ENCODE measurements around the gene CELF1. TPM values are rescaled to one million over a fixed set of nuclear protein-coding genes. Genes with fewer than 3 reads are reported as not detected.

CELF1 gene
- total RNA-seq, 4 donors from 2014 or later: 51.2 to 138 (median 121) TPM

DNA sequence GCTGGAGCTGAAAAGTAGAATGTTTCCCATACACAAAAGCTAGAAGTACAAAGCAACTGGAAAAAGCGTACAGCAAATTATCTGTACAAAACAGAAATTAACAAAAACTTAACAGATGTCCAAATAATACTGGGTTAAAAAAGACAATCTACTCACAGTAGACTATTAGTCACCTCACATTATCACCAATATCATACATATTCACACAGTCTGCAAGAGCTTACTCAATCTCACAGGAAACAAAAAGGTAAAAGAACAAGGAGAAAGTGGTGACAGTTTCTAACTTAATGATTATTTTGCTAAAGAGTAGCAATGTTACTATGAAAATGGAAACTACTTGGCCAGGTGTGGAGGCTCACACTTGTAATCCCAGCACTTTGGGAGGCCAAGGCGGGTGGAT lies 11.9 kb downstream of the CELF1 start:
- no peak for DNase-seq
- Histone ChIP-seq H3K36me3 (no peaks in the 10 kb centered on the region), H3K4me1 (peaks cover 4 to 18% of the 10 kb centered on the region in 2 donors), H3K4me3 (no peak overlapping the region), H3K27me3 (no peaks in the 10 kb centered on the region), H3K9me3 (no peaks in the 10 kb centered on the region), H3K27ac (peak overlapping the region in 1 of 2 donors; percentile 8)
- TF ChIP-seq POLR2A (IDR thresholded peaks at IDR 0.05) (no peak), CTCF (IDR thresholded peaks at IDR 0.05) (no peak)
- intact Hi-C loops (cut with DNase I; ENCODE audit: low total_unique reads): no loop called here

GRCh38 chr11:47539681-47540039 lies 13.3 kb downstream of the CELF1 start:
- no peaks in the 10 kb centered on the region for H3K27me3 ChIP-seq
- no peaks in the 10 kb centered on the region for H3K36me3 ChIP-seq
- DNase-seq: no peak
- H3K4me1 ChIP-seq: peaks cover 6 to 20% of the 10 kb centered on the region in 2 donors
- H3K4me3 ChIP-seq: no peak overlapping the region
- H3K27ac ChIP-seq: peak overlapping the region in 1 of 2 donors; percentile 25
- TF ChIP-seq CTCF (IDR thresholded peaks at IDR 0.05) (no peak), POLR2A (IDR thresholded peaks at IDR 0.05) (no peak)
- H3K9me3 ChIP-seq: no peaks in the 10 kb centered on the region
- intact Hi-C loops (cut with DNase I; ENCODE audit: low total_unique reads): no loop called here

- no peak for DNase-seq
- H3K36me3 ChIP-seq: no peaks in the 10 kb centered on the region
- peaks cover 9 to 20% of the 10 kb centered on the region in 2 donors for H3K4me1 ChIP-seq
- no peaks in the 10 kb centered on the region for H3K27me3 ChIP-seq
- TF ChIP-seq POLR2A (IDR thresholded peaks at IDR 0.05) (no peak), CTCF (IDR thresholded peaks at IDR 0.05) (no peak)
- no peaks in the 10 kb centered on the region for H3K9me3 ChIP-seq
- intact Hi-C loops (cut with DNase I; ENCODE audit: low total_unique reads): no loop called here
- H3K27ac ChIP-seq: peak overlapping the region in 1 of 2 donors; percentile 25
- H3K4me3 ChIP-seq: no peak overlapping the region
These were observed 14.0 kb downstream of the CELF1 start for GRCh38 chr11:47538741-47539565.

DNA sequence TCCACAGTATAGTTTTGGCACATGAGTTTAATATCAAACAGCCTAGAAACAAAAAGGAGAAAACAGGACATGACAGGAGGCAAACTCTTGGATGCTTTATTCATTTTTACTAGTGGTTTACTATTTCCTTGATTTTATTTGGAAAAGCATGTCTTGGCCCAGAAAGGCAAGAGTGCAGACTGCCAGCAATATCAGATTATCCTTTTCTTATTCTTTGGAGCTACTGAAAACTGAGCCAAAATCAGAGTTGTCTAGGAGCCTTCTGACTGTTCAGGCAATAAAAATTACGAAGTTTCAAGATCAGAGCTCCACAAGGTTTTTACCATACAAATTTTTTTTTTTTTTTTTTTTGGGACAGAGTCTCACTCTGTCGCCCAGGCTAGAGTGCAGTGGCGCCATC lies 16.0 kb downstream of the CELF1 start:
- Histone ChIP-seq H3K4me1 (peaks cover 15 to 23% of the 10 kb centered on the region in 2 donors), H3K27ac (peak overlapping the region in 1 of 2 donors; percentile 35), H3K9me3 (no peaks in the 10 kb centered on the region), H3K27me3 (no peaks in the 10 kb centered on the region), H3K4me3 (no peak overlapping the region), H3K36me3 (no peaks in the 10 kb centered on the region)
- intact Hi-C loops (cut with DNase I; ENCODE audit: low total_unique reads): no loop called here
- no peak for DNase-seq
- no peak for TF ChIP-seq CTCF (IDR thresholded peaks at IDR 0.05)
- TF ChIP-seq POLR2A (IDR thresholded peaks at IDR 0.05): no peak

GRCh38 chr11:47534704-47535251 lies 18.2 kb downstream of the CELF1 start:
- no peak for TF ChIP-seq POLR2A (IDR thresholded peaks at IDR 0.05)
- TF ChIP-seq CTCF (IDR thresholded peaks at IDR 0.05): no peak
- Histone ChIP-seq H3K9me3 (no peaks in the 10 kb centered on the region), H3K27me3 (no peaks in the 10 kb centered on the region), H3K36me3 (no peaks in the 10 kb centered on the region), H3K4me3 (no peak overlapping the region), H3K4me1 (peaks cover 15 to 23% of the 10 kb centered on the region in 2 donors), H3K27ac (no peak overlapping the region)
- intact Hi-C loops (cut with DNase I; ENCODE audit: low total_unique reads): no loop called here
- no peak for DNase-seq

All from uterus (tissue), 4 donors.